ENCODE results near the gene ZNF385D. TPM values are rescaled to one million over a fixed set of nuclear protein-coding genes. Genes with fewer than 3 reads are reported as not detected.

Gene ZNF385D
- total RNA-seq, 1 experiment from 2014 or later: not detected

DNA sequence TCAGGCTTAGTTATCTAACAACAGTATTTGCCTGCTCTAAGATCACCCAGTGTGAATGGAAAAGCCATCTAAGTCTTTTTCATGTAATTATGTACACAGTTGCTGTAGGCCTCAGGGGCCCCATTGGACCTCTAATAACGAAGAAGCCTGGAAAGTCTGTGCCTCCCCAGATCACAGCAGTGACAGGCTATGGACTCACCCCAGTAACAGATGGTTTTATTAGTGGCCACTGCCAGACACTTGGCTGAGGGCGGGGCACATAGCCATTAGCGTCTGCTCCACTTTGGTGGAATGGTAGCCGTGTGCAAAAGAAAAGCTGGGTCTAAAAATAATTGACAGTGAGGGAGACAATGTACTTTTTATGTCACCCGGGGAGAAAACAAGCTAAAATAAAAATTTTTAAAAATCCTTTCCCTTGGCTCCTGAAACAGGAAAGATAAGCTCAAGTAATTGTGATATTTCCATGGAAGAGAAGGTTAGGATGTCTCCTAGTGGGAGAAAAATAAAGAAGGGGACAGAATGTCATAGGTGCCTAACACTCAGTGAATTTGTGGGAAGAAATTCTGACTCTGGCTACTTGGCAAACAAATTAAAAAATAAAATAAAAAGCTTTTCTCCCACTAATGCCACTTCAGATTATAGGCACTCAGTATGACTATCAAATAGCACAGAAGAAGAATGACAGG lies 44.3 kb upstream of the ZNF385D start:
- intact Hi-C loops (cut with micrococcal nuclease; ENCODE audit: unreplicated experiment): no loop called here
- Histone ChIP-seq H3K27me3 (replicated peaks; ENCODE audit: insufficient read depth, low read depth, low read length, poor library complexity) (no peaks in the 10 kb centered on the region), H3K4me1 (ENCODE audit: insufficient read depth, low read length, poor library complexity, severe bottlenecking) (no peaks in the 10 kb centered on the region), H3K36me3 (ENCODE audit: insufficient read depth, low read length, poor library complexity, severe bottlenecking) (no peaks in the 10 kb centered on the region), H3K27ac (ENCODE audit: low read depth, low read length, poor library complexity, severe bottlenecking) (no peak overlapping the region), H3K9me3 (ENCODE audit: low read depth, low read length, poor library complexity, severe bottlenecking) (peaks cover 32% of the 10 kb centered on the region), H3K4me3 (ENCODE audit: low read depth, low read length, poor library complexity, severe bottlenecking) (no peak overlapping the region)
- CTCF ChIA-PET: no interaction called here
- TF ChIP-seq EZH2 (IDR thresholded peaks at IDR 0.05; ENCODE audit: borderline replicate concordance, low read depth, low read length, poor library complexity, severe bottlenecking): no peak
- TF ChIP-seq, protein P1, sequence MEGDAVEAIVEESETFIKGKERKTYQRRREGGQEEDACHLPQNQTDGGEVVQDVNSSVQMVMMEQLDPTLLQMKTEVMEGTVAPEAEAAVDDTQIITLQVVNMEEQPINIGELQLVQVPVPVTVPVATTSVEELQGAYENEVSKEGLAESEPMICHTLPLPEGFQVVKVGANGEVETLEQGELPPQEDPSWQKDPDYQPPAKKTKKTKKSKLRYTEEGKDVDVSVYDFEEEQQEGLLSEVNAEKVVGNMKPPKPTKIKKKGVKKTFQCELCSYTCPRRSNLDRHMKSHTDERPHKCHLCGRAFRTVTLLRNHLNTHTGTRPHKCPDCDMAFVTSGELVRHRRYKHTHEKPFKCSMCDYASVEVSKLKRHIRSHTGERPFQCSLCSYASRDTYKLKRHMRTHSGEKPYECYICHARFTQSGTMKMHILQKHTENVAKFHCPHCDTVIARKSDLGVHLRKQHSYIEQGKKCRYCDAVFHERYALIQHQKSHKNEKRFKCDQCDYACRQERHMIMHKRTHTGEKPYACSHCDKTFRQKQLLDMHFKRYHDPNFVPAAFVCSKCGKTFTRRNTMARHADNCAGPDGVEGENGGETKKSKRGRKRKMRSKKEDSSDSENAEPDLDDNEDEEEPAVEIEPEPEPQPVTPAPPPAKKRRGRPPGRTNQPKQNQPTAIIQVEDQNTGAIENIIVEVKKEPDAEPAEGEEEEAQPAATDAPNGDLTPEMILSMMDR (conservative IDR thresholded peaks at IDR 0.05; ENCODE audit: low read depth, low read length): no peak
- BruUV-seq (replicated peaks): no TSS peak
- no peak for DNase-seq (ENCODE audit: low spot score)
- POLR2A ChIA-PET (ENCODE audit: low non-redundant PET): no interaction called here

DNA sequence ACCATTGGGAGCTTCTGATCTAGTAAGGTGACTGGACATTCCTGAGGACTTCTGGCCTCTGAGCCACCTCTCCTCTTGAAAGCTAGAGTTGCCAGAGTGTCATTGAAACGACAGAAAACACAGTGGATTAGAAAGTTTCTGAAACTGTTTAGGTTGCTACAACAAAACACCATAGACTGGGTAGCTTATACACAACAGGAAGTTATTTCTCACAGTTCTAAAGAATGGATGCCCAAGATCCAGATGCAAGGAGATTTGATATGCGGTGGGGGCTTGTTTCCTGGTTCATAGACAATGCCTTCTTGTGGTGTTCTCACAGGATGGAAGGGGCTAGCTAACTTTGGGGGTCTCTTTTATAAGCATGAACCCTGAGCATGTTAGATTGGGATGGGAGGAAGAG lies 43.3 kb upstream of the ZNF385D start:
- no TSS peak for BruUV-seq (replicated peaks)
- Histone ChIP-seq H3K36me3 (ENCODE audit: insufficient read depth, low read length, poor library complexity, severe bottlenecking) (no peaks in the 10 kb centered on the region), H3K27me3 (replicated peaks; ENCODE audit: insufficient read depth, low read depth, low read length, poor library complexity) (no peaks in the 10 kb centered on the region), H3K4me1 (ENCODE audit: insufficient read depth, low read length, poor library complexity, severe bottlenecking) (no peaks in the 10 kb centered on the region), H3K27ac (ENCODE audit: low read depth, low read length, poor library complexity, severe bottlenecking) (no peak overlapping the region), H3K9me3 (ENCODE audit: low read depth, low read length, poor library complexity, severe bottlenecking) (peaks cover 32% of the 10 kb centered on the region), H3K4me3 (ENCODE audit: low read depth, low read length, poor library complexity, severe bottlenecking) (no peak overlapping the region)
- DNase-seq (ENCODE audit: low spot score): no peak
- TF ChIP-seq, protein P1 (conservative IDR thresholded peaks at IDR 0.05; ENCODE audit: low read depth, low read length): no peak
- TF ChIP-seq EZH2 (IDR thresholded peaks at IDR 0.05; ENCODE audit: borderline replicate concordance, low read depth, low read length, poor library complexity, severe bottlenecking): no peak
- intact Hi-C loops (cut with micrococcal nuclease; ENCODE audit: unreplicated experiment): no loop called here
- ChIA-PET CTCF (no interaction called here), POLR2A (ENCODE audit: low non-redundant PET) (no interaction called here)

DNA sequence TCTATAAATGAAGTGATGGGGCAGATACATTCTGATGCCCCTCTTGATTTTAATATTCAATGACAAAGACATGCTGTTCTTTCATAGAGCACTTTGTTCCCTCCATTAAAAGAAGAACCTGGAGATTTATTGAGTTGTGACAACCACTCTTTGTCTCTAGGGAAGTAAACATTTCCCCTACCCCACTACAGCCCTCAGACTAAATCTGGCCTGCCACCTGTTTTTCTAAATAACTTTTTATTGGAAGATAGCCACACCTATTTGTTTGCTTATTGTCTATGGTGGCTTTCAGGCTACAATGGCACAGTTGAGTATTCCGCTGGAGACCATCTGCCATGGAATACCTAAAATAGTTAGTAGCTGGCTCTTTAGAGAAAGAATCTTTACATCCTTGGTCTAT lies 41.2 kb upstream of the ZNF385D start:
- POLR2A ChIA-PET (ENCODE audit: low non-redundant PET): no interaction called here
- Histone ChIP-seq H3K27me3 (replicated peaks; ENCODE audit: insufficient read depth, low read depth, low read length, poor library complexity) (no peaks in the 10 kb centered on the region), H3K27ac (ENCODE audit: low read depth, low read length, poor library complexity, severe bottlenecking) (no peak overlapping the region), H3K4me3 (ENCODE audit: low read depth, low read length, poor library complexity, severe bottlenecking) (no peak overlapping the region), H3K9me3 (ENCODE audit: low read depth, low read length, poor library complexity, severe bottlenecking) (peaks cover 26% of the 10 kb centered on the region), H3K36me3 (ENCODE audit: insufficient read depth, low read length, poor library complexity, severe bottlenecking) (no peaks in the 10 kb centered on the region), H3K4me1 (ENCODE audit: insufficient read depth, low read length, poor library complexity, severe bottlenecking) (no peaks in the 10 kb centered on the region)
- CTCF ChIA-PET: no interaction called here
- no peak for TF ChIP-seq EZH2 (IDR thresholded peaks at IDR 0.05; ENCODE audit: borderline replicate concordance, low read depth, low read length, poor library complexity, severe bottlenecking)
- TF ChIP-seq, protein P1 (conservative IDR thresholded peaks at IDR 0.05; ENCODE audit: low read depth, low read length): no peak
- no peak for DNase-seq (ENCODE audit: low spot score)
- no TSS peak for BruUV-seq (replicated peaks)
- intact Hi-C loops (cut with micrococcal nuclease; ENCODE audit: unreplicated experiment): no loop called here
